Measurements from ENCODE around the gene BANP.
"Not testable (repeated sequence)": the region's sequence is repeated elsewhere in the genome, so short reads cannot be mapped to it uniquely, and the experiment has no call there.

Gene BANP

GRCh38 chr16:88033003-88033740, 81.9 kb downstream of the BANP start:
- not testable (repeated sequence) for DNase-seq

- no peak for DNase-seq
Observed at GRCh38 chr16:88034770-88035169, 83.5 kb downstream of the BANP start.

- DNase-seq, result no peak
Observed at GRCh38 chr16:88035292-88035691, 84.1 kb downstream of the BANP start.

GRCh38 chr16:88035884-88036639, 84.8 kb downstream of the BANP start:
- not testable (repeated sequence) for DNase-seq

GRCh38 chr16:88036640-88036996, 85.4 kb downstream of the BANP start:
- not testable (repeated sequence) for DNase-seq

GRCh38 chr16:88037359-88037758, 86.1 kb downstream of the BANP start:
- DNase-seq, result not testable (repeated sequence)

GRCh38 chr16:88037876-88038525, 86.8 kb downstream of the BANP start:
- not testable (repeated sequence) for DNase-seq

- not testable (repeated sequence) for DNase-seq
Observed at GRCh38 chr16:88038526-88038908, 87.3 kb downstream of the BANP start.

GRCh38 chr16:88039591-88039990, 88.4 kb downstream of the BANP start:
- DNase-seq, result no peak

GRCh38 chr16:88040196-88040876, 89.1 kb downstream of the BANP start:
- DNase-seq, result not testable (repeated sequence)

- DNase-seq, result not testable (repeated sequence)
Observed at GRCh38 chr16:88040877-88041244, 89.6 kb downstream of the BANP start.

- not testable (repeated sequence) for DNase-seq
Observed at GRCh38 chr16:88041506-88041905, 90.3 kb downstream of the BANP start.

- not testable (repeated sequence) for DNase-seq
Observed at GRCh38 chr16:88041986-88042562, 90.8 kb downstream of the BANP start.

GRCh38 chr16:88043208-88043910, 92.1 kb downstream of the BANP start:
- DNase-seq, result not testable (repeated sequence)

- DNase-seq, result not testable (repeated sequence)
Observed at GRCh38 chr16:88044121-88044581, 92.9 kb downstream of the BANP start.

GRCh38 chr16:88045361-88045760, 94.1 kb downstream of the BANP start:
- DNase-seq, result not testable (repeated sequence)

GRCh38 chr16:88045820-88046303, 94.6 kb downstream of the BANP start:
- no peak for DNase-seq

GRCh38 chr16:88047462-88047861, 96.2 kb downstream of the BANP start:
- DNase-seq, result no peak

- no peak for DNase-seq
Observed at GRCh38 chr16:88048985-88049384, 97.8 kb downstream of the BANP start.

GRCh38 chr16:88049561-88050545, 98.6 kb downstream of the BANP start:
- DNase-seq, result no peak
